ENCODE data around the gene BORCS5. TPM values are rescaled to one million over a fixed set of nuclear protein-coding genes. Genes with fewer than 3 reads are reported as not detected.
"Not testable (repeated sequence)": the region's sequence is repeated elsewhere in the genome, so short reads cannot be mapped to it uniquely, and the experiment has no call there.

The BORCS5 gene
- total RNA-seq, 1 donor from 2014 or later, result 7.4 TPM

DNA sequence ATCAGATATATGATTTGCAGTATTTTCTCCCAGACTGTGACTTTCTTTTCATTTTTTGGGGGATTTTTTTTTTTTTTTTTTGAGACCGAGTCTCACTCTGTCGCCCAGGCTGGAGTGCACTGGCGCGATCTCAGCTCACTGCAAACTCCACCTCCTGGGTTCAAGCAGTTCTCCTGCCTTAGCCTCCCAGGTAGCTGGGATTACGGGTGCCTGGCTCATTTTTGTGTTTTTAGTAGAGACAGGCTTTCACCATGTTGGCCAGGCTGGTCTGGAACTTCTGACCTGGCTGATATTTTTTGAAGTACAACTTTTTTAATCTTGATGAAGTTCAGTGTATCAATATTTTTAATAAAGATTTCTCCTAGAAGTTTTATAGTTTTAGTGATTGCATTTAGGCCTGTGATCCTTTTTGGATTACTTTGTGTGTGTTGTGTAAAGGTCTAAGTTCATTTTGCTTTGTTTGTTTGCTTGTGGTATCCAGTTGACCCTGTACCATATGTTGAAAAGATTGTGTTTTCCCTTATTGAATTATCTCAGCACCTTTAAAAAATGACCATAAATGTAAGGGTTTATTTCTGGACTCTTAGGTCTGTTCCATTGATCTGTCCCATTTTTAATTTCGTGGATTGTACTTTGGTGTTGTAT lies 24.2 kb downstream of the BORCS5 start:
- intact Hi-C loops (cut with DNase I), result no loop called here
- no peak for ATAC-seq

GRCh38 chr12:12381982-12382381 lies 25.1 kb downstream of the BORCS5 start:
- ATAC-seq (no peak), DNase-seq (ENCODE audit: missing footprints) (no peak)
- intact Hi-C loops (cut with DNase I), result no loop called here

More for the DNA sequence above, 24.2 kb downstream of the BORCS5 start:
- no peak for DNase-seq (ENCODE audit: missing footprints)

DNA sequence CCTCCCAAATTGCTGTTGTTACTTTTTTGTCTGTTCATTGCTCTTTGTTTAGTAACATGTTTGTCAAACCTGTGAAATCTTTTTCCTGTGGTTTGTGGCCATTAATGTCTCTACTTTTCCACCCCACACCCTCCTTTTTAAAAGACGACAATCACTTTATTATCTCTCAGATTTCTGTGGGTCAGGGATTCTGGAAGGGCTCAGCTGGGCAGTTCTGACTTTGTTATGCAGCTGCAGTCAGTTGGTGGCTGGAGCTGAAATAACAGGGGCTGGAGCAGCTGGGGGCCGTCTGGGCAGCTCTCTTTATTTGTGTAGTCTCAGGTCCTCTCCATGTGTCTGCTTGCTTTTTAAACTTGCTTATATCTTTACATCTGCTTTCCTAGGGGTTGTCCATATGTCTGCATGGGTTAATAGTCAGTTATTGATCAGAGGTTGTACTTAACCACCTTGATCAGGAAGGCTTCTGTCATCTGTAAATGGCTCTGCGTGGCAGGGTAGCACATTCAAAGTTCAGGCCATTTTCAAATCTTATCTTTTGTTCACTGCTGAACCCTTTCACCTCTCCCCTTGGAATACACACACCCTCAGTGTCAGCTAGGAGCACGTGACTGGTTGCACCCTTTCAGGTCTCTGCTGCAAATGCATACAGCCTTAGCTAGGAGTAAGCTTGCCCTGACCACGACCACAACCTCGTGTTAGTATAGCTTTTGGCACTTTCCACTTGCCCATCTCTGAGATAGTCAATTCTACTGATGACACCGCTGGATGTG lies 27.9 kb downstream of the BORCS5 start:
- DNase-seq (ENCODE audit: missing footprints) (no peak), ATAC-seq (no peak)
- intact Hi-C loops (cut with DNase I), result no loop called here

DNA sequence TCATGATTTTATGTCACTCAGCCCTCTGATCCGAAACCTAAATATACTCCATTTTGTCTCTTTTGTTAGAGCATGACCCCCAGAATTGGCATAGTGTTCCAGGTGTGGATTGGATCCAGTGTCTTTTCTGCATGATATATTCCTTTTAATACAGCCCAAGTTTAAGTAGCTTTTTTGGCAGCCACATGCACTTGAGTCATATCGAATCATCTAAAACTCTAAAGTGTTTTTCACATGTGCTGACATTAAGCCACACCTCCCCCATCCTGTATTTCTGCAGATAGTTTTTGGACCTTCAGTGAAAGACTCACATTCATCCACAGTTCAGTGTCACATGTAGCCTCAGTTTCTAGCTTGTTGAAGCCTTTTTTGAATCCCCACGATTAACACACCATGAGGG lies 30.6 kb downstream of the BORCS5 start:
- intact Hi-C loops (cut with DNase I), result no loop called here
- no peak for ATAC-seq
- no peak for DNase-seq (ENCODE audit: missing footprints)

DNA sequence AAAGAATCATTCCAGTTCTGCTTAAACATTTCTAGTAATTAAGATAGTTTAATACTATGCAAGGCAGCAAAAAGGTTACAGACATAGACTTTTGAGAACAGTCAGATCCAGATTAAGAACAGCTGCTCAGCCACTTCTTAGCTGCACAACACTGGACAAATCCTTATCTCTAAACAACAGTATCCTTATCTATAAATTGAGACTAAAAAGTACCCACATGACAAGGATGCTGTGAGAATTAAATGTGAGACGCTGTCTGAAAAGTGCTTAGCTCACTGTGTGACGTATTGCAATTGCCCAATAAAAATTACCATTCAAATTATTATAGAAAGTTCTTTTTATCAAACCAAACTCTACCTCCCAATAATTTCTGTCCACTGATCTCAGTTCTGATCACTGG lies 35.5 kb downstream of the BORCS5 start:
- peak; percentile 46 for ATAC-seq
- intact Hi-C loops (cut with DNase I), result no loop called here

GRCh38 chr12:12393171-12393570 lies 36.3 kb downstream of the BORCS5 start:
- intact Hi-C loops (cut with DNase I), result no loop called here
- DNase-seq (ENCODE audit: missing footprints), result no peak
- ATAC-seq, result no peak

More for the DNA sequence above, 35.5 kb downstream of the BORCS5 start:
- no peak for DNase-seq (ENCODE audit: missing footprints)

- intact Hi-C loops (cut with DNase I), result loop anchor here (5.0 kb wide), 1 partner anchor 166 kb away; the partner anchor contains the start of gene DUSP16
- DNase-seq (ENCODE audit: missing footprints), result no peak
- ATAC-seq, result no peak
Measured at GRCh38 chr12:12396694-12397093, 39.8 kb downstream of the BORCS5 start.

DNA sequence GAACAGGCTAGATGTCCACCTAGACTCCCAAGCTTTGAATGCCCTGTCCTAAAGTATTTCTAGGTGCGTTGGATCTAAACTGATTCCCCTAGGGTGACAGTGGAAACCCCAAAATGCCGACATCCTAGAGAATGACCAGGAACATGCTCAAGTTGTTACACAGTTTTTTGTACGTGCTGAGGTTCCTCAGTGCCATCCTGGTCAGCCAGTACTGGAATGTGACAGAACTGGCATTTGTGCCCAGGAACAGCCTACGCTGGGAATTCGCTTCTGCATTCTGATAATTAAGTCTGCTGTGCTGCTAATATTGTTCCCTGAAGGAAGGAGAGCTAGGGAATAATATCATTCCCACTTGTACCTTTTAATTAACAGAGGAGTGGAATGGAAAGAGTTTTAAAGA lies 40.3 kb downstream of the BORCS5 start:
- DNase-seq (ENCODE audit: missing footprints) (no peak), ATAC-seq (no peak)
- intact Hi-C loops (cut with DNase I), result loop anchor here (5.0 kb wide), 1 partner anchor 165 kb away; the partner anchor contains the start of gene DUSP16

DNA sequence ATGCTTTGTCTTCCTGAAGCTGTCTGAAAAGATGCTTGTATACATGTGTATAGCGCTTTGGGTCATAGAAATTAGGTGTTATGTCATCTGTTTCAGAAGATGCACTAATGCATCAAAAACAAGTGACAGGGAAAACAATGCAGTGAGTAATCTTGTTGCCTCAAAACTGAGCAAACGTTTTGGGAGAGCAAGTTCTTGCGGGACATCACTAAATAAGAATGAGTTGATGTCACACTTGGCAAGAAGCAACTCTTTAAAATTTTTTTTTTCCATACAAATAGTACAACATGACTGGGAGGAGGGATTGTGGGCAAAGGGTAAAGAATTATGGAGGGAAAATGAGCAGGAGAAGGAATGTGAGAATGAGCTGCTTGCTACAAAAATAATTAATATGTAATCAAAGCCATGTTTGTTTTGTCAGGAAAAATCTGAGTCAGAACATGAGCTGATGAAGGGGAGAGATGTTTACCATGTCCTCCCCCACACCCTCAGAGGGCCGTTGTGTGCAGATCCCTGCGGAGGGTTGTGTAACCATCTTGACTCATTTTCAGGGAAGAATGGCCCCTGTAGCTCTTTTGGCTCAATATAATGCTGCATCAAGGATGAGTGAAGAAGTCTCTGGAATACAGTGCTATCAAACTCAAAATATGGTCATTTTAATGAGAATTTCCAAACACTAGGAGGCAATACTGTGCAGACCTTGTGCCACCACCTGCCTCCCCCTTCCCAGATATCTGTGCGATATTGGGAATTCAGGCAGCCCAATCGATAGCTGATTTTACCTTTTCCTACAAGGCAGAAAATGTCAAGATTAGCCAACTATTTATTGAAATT lies 41.4 kb downstream of the BORCS5 start:
- ATAC-seq, result peak; percentile 98
- intact Hi-C loops (cut with DNase I), result loop anchor here (5.0 kb wide), 1 partner anchor 164 kb away; the partner anchor contains the start of gene DUSP16
- peak; percentile 70 for DNase-seq (ENCODE audit: missing footprints)

GRCh38 chr12:12399161-12399560 lies 42.3 kb downstream of the BORCS5 start:
- DNase-seq (ENCODE audit: missing footprints) (no peak), ATAC-seq (no peak)
- intact Hi-C loops (cut with DNase I), result loop anchor here (5.0 kb wide), 1 partner anchor 163 kb away; the partner anchor contains the start of gene DUSP16

- intact Hi-C loops (cut with DNase I), result loop anchor here (5.0 kb wide), 1 partner anchor 162 kb away; the partner anchor contains the start of gene DUSP16
- no peak for ATAC-seq
- DNase-seq (ENCODE audit: missing footprints), result no peak
Measured at GRCh38 chr12:12399776-12400305, 43.0 kb downstream of the BORCS5 start.

DNA sequence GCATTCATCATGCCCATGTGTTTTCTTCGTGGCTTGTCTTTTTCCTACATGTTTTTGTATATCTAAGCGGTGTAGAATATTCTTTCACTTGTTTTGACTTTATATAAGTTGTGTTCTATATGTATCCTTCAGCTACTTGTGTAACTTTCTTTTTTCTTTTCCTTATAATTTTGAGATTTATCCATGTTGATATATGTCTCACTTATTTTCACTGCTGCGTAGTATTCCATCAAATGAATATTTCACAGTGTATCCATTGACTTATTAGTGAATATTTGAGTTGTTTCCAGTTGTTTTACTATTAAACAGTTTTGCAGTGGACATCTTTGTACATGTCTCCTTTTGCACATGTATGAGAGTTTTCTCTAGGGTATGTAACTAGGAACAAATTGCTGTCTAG lies 43.9 kb downstream of the BORCS5 start:
- DNase-seq (ENCODE audit: missing footprints) (no peak), ATAC-seq (no peak)
- intact Hi-C loops (cut with DNase I), result no loop called here

GRCh38 chr12:12403264-12404248 lies 46.7 kb downstream of the BORCS5 start:
- peak; percentile 45 for ATAC-seq
- intact Hi-C loops (cut with DNase I), result no loop called here

GRCh38 chr12:12404297-12404696 lies 47.4 kb downstream of the BORCS5 start:
- ATAC-seq (no peak), DNase-seq (ENCODE audit: missing footprints) (no peak)
- intact Hi-C loops (cut with DNase I), result no loop called here

More at GRCh38 chr12:12403264-12404248, 46.7 kb downstream of the BORCS5 start:
- DNase-seq (ENCODE audit: missing footprints), result no peak

DNA sequence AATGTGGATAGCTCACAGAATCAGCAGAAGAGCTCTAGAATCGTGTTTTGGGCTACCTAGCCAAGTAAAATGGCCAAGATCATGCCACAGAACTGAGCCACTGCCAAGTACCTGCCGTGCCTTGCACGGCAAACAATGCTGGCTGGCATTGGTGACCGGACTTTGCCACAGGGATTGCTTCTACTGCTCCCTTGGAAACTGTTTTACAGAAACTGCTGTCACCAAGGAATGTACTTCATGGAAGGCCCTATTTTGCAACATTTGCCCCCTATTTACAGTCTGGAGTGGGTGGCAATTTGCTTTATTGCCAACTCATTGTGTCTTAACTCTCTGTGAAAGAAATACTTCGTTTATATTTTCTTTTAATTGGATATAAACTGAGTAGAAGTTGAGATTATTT lies 49.0 kb downstream of the BORCS5 start:
- DNase-seq (ENCODE audit: missing footprints), result no peak
- intact Hi-C loops (cut with DNase I), result no loop called here
- ATAC-seq, result peak; percentile 39

DNA sequence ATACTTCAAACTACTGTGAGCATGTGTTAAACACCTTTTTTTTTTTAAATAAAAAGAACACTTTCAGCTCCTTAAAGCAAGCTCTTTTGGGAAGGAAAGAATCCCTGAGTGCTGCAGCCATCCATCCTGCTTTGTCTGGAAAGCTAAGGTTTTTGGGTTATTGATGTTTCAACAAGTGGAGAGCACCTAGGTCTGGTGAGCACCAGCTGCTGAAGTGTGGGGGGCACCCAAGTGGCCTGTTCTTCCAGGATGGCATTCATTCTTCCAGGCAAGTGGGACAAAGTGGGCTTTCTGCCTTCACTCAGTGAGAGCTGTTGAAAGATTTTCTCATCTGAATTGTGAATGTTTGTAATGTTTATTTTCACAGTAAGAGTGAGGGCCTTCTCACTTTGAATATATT lies 49.9 kb downstream of the BORCS5 start:
- ATAC-seq, result no peak
- intact Hi-C loops (cut with DNase I), result no loop called here
- no peak for DNase-seq (ENCODE audit: missing footprints)

DNA sequence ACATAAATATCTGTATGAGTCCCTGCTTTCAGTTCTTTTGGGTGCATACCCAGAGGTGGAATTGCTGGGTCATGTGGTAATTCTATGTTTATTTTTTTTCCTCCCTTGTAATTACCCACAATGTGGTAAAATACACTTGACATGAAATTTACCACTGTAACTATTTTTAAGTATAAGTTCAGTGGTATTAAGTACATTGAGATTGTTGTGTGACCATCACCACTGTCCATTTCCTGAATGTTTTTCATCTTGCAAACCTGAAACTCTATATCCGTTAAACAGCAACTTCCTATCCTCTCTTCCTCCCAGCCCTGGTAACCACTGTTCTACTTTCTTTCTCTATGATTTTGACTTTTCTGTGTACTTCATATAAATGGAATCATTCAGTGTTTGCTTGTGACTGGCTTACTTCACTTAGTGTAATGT lies 51.4 kb downstream of the BORCS5 start:
- ATAC-seq, result no peak
- intact Hi-C loops (cut with DNase I), result no loop called here
- DNase-seq (ENCODE audit: missing footprints), result no peak

- DNase-seq (ENCODE audit: missing footprints); intact Hi-C loops (cut with DNase I); ATAC-seq: not testable (repeated sequence)
Measured at GRCh38 chr12:12409337-12409736, 52.5 kb downstream of the BORCS5 start.
